Astrocyte (in vitro differentiated cells and primary cell): ENCODE results near the gene EPN3. TPM values are rescaled to one million over a fixed set of nuclear protein-coding genes. Genes with fewer than 3 reads are reported as not detected.
A peak's percentile ranks its signal among the peaks of the same experiment; 100 is the strongest.

Experiments
- DNase-seq: peaks from one replicate; pipeline ENCODE4 v3.0.0-alpha.2; 2010; ENCODE audit warnings: low read depth
- FAIRE-seq: peaks from 2 replicates; lab custom pipeline; 2011; peaks lifted over from hg19 to GRCh38; lab: Jason Lieb, UNC
- H2AFZ ChIP-seq: 2 replicates; pipeline ENCODE4 v1.6.0; 2012; ENCODE audit warnings: low read depth, low read length, inconsistent platforms
- H3K27ac ChIP-seq: 2 replicates; pipeline ENCODE4 v1.5.1; 2011; ENCODE audit warnings: low read depth, low read length, inconsistent platforms
- H3K27me3 ChIP-seq: 2 replicates; pipeline ENCODE4 v1.6.0; 2011; ENCODE audit warnings: low read length, inconsistent platforms; ENCODE audit not compliant: insufficient read depth
- H3K36me3 ChIP-seq: 2 replicates; pipeline ENCODE4 v1.5.1; 2011; ENCODE audit warnings: low read length, inconsistent platforms; ENCODE audit not compliant: insufficient read depth
- H3K4me1 ChIP-seq: 2 replicates; pipeline ENCODE4 v1.5.1; 2011; ENCODE audit warnings: low read length, inconsistent platforms; ENCODE audit not compliant: insufficient read depth
- H3K4me2 ChIP-seq: 2 replicates; pipeline ENCODE4 v1.6.0; 2012; ENCODE audit warnings: low read length, inconsistent platforms
- H3K4me3 ChIP-seq: 2 replicates; pipeline ENCODE4 v1.5.1; 2011; ENCODE audit warnings: low read depth, mild to moderate bottlenecking, low read length, inconsistent platforms; ENCODE audit not compliant: insufficient read depth
- H3K79me2 ChIP-seq: 2 replicates; pipeline ENCODE4 v1.6.0; 2012; ENCODE audit warnings: mild to moderate bottlenecking, low read length, inconsistent platforms; ENCODE audit not compliant: insufficient read depth
- H3K9ac ChIP-seq: 2 replicates; pipeline ENCODE4 v1.6.0; 2012; ENCODE audit warnings: mild to moderate bottlenecking, low read length, inconsistent platforms
- H3K9me3 ChIP-seq: 2 replicates; pipeline ENCODE4 v1.5.1; 2012; ENCODE audit warnings: low read depth, mild to moderate bottlenecking, low read length, inconsistent platforms; ENCODE audit not compliant: insufficient read depth
- H4K20me1 ChIP-seq: 2 replicates; pipeline ENCODE4 v1.6.0; 2012; ENCODE audit warnings: low read length, inconsistent platforms; ENCODE audit not compliant: insufficient read depth
- H3K27ac Mint-ChIP-seq: one replicate; pipeline ENCODE4 v1.8.0; 2021; ENCODE audit warnings: mild to moderate bottlenecking, mixed read lengths; ENCODE audit not compliant: unreplicated experiment
- H3K27me3 Mint-ChIP-seq: one replicate; pipeline ENCODE4 v1.8.0; 2021; ENCODE audit warnings: low read depth, mixed read lengths; ENCODE audit not compliant: unreplicated experiment
- H3K36me3 Mint-ChIP-seq: one replicate; pipeline ENCODE4 v1.8.0; 2021; ENCODE audit warnings: low read depth, mixed read lengths; ENCODE audit not compliant: unreplicated experiment
- H3K4me1 Mint-ChIP-seq: one replicate; pipeline ENCODE4 v1.8.0; 2021; ENCODE audit warnings: low read depth, mixed read lengths; ENCODE audit not compliant: unreplicated experiment
- H3K4me3 Mint-ChIP-seq: one replicate; pipeline ENCODE4 v1.8.0; 2021; ENCODE audit warnings: mild to moderate bottlenecking, moderate library complexity, mixed read lengths; ENCODE audit not compliant: unreplicated experiment
- H3K9me3 Mint-ChIP-seq: one replicate; pipeline ENCODE4 v1.8.0; 2021; ENCODE audit warnings: mild to moderate bottlenecking, mixed read lengths; ENCODE audit not compliant: unreplicated experiment
- EZH2 ChIP-seq: IDR thresholded peaks from 2 replicates; pipeline ENCODE4 v1.6.1; 2012; ENCODE audit warnings: mild to moderate bottlenecking, low read length, inconsistent platforms; ENCODE audit not compliant: insufficient read depth
- total RNA-seq: library from RNA; stranded (reverse); gene quantifications from 2 replicates; pipeline ENCODE4 v1.2.1, GENCODE V29; 2021
- TF ChIP-seq, protein P1 (sequence below): IDR thresholded peaks from 2 replicates; pipeline ENCODE4 v1.5.1; 2011; ENCODE audit warnings: low read depth, mild to moderate bottlenecking, inconsistent platforms, low read length, moderate library complexity; ENCODE audit not compliant: insufficient read depth

Gene EPN3
- total RNA-seq, 1 donor from 2014 or later: 1.7 TPM

DNA sequence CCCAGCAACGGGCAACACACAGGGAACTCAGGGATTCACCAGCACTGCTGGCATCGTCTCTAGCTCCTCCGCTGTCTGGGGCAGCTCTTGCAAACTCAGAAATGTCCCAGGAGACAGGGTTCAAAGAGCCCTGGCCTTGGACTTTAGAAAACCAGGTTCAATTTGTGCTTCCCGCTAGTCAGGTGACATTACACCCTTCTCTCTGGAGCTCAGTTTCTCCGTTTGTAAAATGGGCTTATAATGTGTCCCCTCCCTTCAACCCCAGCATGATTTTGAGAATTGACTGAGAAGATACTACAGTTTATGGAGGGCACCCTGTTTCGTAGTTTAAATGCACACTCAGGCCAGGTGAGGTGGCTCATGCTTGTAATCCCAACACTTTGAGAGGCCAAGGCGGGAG lies 26.2 kb upstream of the EPN3 start:
- DNase-seq (no peak), FAIRE-seq (no peak)
- H3K36me3 Mint-ChIP-seq: no peaks in the 10 kb centered on the region
- peaks cover 7% of the 10 kb centered on the region for H3K4me1 ChIP-seq
- no peak overlapping the region for H3K27ac ChIP-seq
- H3K27ac Mint-ChIP-seq: no peak overlapping the region
- H3K4me1 Mint-ChIP-seq: peaks cover 16% of the 10 kb centered on the region
- H3K36me3 ChIP-seq: no peaks in the 10 kb centered on the region
- no peak overlapping the region for H3K4me3 ChIP-seq
- H3K79me2 ChIP-seq: no peaks in the 10 kb centered on the region
- no peaks in the 10 kb centered on the region for H3K27me3 ChIP-seq
- H3K4me3 Mint-ChIP-seq: no peak overlapping the region
- no peak overlapping the region for H3K4me2 ChIP-seq
- H3K9ac ChIP-seq: no peak overlapping the region
- no peak overlapping the region for H2AFZ ChIP-seq
- no peaks in the 10 kb centered on the region for H4K20me1 ChIP-seq
- no peak for TF ChIP-seq EZH2
- TF ChIP-seq, protein P1, sequence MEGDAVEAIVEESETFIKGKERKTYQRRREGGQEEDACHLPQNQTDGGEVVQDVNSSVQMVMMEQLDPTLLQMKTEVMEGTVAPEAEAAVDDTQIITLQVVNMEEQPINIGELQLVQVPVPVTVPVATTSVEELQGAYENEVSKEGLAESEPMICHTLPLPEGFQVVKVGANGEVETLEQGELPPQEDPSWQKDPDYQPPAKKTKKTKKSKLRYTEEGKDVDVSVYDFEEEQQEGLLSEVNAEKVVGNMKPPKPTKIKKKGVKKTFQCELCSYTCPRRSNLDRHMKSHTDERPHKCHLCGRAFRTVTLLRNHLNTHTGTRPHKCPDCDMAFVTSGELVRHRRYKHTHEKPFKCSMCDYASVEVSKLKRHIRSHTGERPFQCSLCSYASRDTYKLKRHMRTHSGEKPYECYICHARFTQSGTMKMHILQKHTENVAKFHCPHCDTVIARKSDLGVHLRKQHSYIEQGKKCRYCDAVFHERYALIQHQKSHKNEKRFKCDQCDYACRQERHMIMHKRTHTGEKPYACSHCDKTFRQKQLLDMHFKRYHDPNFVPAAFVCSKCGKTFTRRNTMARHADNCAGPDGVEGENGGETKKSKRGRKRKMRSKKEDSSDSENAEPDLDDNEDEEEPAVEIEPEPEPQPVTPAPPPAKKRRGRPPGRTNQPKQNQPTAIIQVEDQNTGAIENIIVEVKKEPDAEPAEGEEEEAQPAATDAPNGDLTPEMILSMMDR: no peak
- no peaks in the 10 kb centered on the region for H3K9me3 ChIP-seq
- H3K9me3 Mint-ChIP-seq: no peaks in the 10 kb centered on the region
- peaks cover 11% of the 10 kb centered on the region for H3K27me3 Mint-ChIP-seq

DNA sequence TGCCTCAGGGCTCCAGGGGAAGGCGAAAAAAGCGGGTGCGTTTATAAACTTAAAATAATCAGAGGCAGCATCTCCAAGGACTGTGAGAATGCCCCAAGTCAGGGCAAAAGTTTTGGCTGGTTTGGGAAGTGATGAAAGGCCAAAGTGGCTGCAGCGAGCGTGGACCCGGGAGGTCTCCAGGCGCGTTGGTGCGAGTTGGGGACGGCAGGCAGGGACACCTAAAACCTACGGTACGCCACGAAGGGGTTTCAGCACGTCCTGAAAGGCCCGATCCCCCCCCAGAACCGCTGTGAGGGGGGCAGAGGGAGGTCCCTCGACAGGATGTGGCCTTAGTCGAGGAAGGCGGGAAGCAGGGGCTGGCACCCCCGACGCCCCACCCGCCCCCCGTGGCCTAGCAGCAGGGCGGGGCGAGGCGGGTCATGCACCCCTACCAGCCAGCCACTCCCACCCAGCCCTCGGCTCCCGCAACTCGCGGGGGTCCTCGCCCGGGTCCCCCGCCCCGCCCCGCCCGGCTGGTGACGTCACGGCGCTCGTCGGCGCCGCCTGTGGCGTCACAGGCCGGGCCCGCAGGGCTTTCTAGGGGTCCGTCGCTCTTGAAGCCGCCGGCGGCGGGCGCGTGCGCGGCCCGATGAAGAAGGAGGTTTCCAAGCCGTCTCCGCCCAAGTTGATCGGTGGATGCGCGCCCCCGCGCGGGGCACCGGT lies 24.5 kb upstream of the EPN3 start, which contains the start of gene MYCBPAP:
MYCBPAP (plus strand) TSS at position 569 of the 702 bp plus-strand sequence. CDS start 236 bp downstream, outside the sequence.
- Mint-ChIP-seq H3K4me3 (peak within 1 kb of the TSS; percentile 81), H3K36me3 (no peaks in the 10 kb centered on the region), H3K9me3 (no peaks in the 10 kb centered on the region), H3K4me1 (peaks cover 18% of the 10 kb centered on the region), H3K27ac (peak within 1 kb of the TSS; percentile 91), H3K27me3 (peaks cover 5% of the 10 kb centered on the region)
- Histone ChIP-seq H3K27me3 (no peaks in the 10 kb centered on the region), H3K9me3 (no peaks in the 10 kb centered on the region), H3K9ac (peak within 1 kb of the TSS; percentile 64), H4K20me1 (no peaks in the 10 kb centered on the region), H3K4me3 (peak within 1 kb of the TSS; percentile 49), H3K79me2 (no peaks in the 10 kb centered on the region), H3K4me1 (peaks cover 7% of the 10 kb centered on the region), H3K27ac (peak within 1 kb of the TSS; percentile 38), H2AFZ (peak within 1 kb of the TSS; percentile 97), H3K4me2 (peak within 1 kb of the TSS; percentile 81), H3K36me3 (no peaks in the 10 kb centered on the region)
- FAIRE-seq: no peak
- DNase-seq: peak; percentile 58
- TF ChIP-seq, protein P1: no peak
- no peak for TF ChIP-seq EZH2
